GM19239 (cell line): ENCODE results near the gene ITPRID1.

Experiments
- DNase-seq: peaks from one replicate; pipeline ENCODE4 v3.0.0; 2011; ENCODE audit warnings: low spot score; ENCODE audit not compliant: insufficient read length
- FAIRE-seq: peaks from 2 replicates; lab custom pipeline; 2011; peaks lifted over from hg19 to GRCh38; lab: Jason Lieb, UNC

The ITPRID1 gene

DNA sequence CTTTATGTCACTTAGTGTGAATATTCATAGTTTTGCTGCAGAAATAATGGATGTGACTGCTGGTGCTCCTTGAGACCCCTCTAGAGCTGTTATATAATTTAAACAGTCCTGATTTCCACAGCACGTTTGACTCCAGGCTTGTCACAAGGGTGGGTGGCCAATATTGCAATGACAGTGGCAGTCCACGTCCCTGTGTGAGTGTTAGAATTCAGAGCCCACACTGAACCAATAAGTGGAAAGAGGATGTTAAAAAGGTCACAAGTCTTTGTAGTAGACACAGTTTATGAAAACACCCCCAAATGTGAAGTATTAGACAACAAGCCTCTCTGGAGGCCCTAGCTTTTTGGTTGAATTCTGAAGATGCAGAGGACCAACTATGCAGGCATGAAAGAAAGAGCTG, 175.1 kb downstream of the ITPRID1 start:
- FAIRE-seq (no peak), DNase-seq (no peak)

DNA sequence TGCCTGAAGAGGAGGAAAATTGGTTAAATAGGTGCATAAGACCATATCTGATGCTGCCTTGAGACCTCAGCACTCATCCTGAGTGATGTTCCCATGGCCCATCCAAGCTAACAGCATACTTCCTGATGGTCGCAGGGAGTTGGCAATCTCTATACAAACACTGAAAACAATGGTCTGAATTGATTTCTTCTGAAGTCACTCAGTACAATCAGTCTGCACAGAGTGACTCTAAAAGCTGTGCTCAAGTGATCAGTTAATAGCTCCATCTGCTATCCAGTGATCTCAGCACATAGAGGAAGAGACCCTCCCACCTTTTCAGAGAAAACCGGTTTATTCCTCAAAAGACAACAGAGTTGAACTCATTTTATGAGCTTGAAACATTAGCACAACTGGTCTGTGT, 177.0 kb downstream of the ITPRID1 start:
- no peak for DNase-seq
- no peak for FAIRE-seq

DNA sequence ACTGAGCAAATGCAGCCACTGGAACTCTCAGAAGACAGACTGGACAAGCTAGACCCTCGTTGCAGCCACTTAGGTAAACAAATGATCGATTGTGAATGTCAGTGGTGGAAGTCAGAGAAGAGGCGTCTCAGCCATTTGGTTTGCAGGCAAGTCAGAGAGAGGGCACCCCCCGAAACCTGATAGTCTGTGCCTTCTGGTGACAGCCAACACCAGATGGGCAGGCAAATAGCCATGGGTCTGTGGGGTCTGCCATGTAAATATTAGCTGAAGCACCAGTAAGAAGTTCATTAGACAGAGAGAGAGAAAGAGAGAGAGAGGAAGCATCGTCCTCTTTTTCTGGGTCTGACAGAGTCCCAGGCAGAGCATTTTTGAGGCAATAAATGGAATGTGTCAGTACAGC, 178.6 kb downstream of the ITPRID1 start:
- no peak for FAIRE-seq
- DNase-seq = no peak

DNA sequence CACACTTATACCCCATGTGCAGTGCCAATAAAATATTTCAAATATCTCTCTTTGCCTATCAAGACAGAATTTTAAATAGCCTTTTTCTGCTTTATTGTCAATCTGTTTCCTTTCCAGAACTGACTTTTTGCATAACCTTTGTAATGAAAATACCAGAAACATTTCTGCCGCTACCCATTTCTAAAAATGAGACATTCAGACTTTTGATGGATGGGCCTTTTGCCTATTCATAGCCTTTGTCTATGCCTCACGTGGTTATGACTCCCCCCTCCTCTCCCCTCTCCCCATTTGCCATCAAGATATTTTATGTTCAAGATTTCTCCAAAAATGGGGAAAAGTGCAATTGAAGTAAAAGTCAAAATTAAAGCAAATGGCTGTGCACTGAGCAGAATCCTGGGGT, 179.0 kb downstream of the ITPRID1 start:
- no peak for DNase-seq
- FAIRE-seq = no peak

DNA sequence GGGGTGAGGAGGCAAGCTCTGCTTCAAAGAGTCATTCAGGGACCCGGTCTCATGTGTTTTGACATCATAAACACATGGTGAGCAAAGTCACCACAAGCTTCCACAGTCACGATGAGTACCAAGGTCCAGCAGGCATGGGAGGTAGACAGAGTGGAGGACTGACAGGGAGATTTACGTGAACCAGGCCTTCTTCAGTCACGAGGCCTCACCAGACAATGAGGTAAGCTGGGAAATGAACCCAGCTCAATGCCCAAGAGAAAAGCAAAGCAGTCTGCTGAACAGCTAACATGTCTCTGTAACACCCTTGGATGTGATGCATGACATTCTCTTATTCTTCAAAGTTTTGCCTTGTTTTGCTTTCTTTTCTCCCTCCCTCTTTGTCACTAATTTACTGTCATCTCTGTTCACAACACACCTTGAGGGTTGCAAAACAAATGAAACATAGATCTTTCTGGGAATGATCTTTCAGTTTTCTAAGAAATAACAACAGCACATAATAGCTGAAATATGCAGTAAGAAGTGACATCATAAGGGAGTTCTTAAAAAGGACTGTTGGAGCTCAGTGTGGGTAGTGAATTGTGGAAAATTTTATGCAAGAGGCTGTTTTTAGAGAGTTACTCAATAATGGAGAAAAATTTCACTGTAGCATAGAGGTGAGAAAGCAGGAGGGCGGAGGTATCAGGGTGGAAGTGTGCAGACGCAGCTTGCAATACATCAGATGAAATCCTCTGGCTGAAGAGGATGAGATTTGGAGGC, 182.1 kb downstream of the ITPRID1 start:
- FAIRE-seq (peak; percentile 33), DNase-seq (no peak)

DNA sequence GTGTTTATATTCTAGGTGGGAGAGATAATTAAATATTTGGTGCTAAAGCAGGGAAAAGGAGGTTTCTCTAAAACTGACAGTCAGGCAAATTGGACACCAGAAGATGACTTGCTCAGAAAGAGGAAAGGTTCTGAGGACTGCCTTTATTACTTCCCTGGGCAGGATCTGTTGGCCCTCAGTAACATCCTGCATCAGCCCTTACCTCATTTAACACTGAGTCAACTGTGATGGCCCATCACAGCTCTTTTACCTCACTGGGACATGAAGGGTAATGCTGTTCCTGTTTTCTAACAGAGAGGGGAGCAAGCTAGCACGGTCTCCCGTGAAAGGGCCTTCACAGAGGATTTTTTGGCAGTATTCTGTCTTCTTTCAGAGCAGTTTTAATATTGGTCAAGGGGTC, 185.2 kb downstream of the ITPRID1 start:
- FAIRE-seq (no peak), DNase-seq (no peak)

DNA sequence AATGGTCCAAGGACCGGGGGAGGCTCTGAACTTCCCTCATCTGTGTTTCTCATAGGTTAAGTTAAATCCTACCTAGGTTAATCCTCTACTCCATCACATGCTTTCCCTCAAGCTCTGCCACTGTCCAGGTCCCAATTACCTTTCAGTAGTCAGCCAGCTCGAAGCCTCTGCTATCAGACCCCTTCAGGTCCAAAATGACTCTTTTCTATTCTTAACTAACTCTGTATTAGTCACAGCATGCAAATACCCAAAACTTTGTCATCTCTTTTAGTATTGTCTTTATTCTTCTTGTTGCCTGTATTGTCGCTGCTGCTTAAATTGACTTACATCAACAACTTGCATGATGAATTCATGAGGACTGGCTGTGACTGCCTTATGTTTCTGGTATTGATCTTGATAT, 188.5 kb downstream of the ITPRID1 start:
- no peak for FAIRE-seq

DNA sequence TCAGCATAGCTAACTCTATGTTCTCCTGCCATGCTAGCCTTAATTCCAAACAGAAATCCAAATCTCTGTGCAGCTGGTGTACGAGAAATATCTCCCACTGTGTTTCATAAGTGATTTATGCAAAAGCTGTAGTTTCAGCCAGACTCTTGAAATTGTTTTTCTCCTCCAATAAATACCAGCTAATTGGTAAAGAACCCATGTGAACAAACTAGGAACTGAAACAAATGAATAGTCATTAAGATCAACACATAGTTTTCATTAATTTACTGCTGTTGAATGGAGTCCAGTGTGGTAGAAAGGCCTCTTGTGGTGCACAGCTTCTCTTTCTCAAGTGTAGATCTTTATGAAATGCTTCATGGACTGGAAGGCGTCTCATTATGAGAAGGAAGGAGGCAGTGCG, 191.5 kb downstream of the ITPRID1 start:
- DNase-seq (no peak), FAIRE-seq (no peak)

More for the DNA sequence above, 188.5 kb downstream of the ITPRID1 start:
- DNase-seq = no peak

DNA sequence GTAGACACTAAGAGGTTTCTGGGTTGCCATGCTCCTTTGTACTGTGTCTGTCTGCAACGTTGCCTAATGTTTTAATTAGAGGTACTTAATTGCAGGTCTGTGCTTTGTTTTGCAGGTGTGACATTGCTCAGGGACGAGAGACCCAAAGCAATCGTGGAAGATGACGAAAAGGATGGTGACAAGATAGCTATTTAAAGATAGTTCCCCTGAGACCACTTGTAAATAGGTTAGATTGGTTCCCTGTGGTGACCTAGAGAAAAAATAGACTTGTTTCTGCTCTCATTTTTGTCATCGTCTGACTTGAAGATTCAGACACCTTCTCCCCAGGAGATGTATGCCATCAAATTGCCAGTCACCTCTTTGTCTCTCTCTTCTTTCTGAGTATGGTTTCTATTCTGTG, 193.2 kb downstream of the ITPRID1 start:
- DNase-seq = no peak
- FAIRE-seq = no peak
